Sigmoid colon (tissue), 4 donors: ENCODE data around the gene IAH1.

Experiments
- CTCF ChIP-seq, 4 experiments: fragments of 450-650 bp in 3 of 4; fragments of 200-600 bp in 1 of 4; IDR thresholded peaks; one replicate each; pipeline ENCODE4 v1.5.1; 2016 to 2019; ENCODE audit warnings: antibody characterized with exemption in 4 of 4, mild to moderate bottlenecking in 3 of 4, moderate library complexity in 2 of 4
- POLR2A ChIP-seq, 2 donors: fragments of 450-650 bp; IDR thresholded peaks; one replicate each; pipeline ENCODE4 v1.6.1; 2016; ENCODE audit warnings: antibody characterized with exemption in 2 of 2, mild to moderate bottlenecking in 2 of 2, moderate library complexity in 2 of 2
- POLR2AphosphoS5 ChIP-seq, 4 donors: sonication (generic); formaldehyde crosslinking; IDR thresholded peaks; one replicate each; pipeline ENCODE4 v1.6.1; 2017; ENCODE audit warnings: antibody characterized with exemption in 4 of 4

GRCh38 chr2:9497017-9497416 lies 22.7 kb downstream of the IAH1 start:
- no peak for TF ChIP-seq POLR2A (IDR thresholded peaks at IDR 0.05)
- TF ChIP-seq POLR2AphosphoS5 (IDR thresholded peaks at IDR 0.05), result no peak
- TF ChIP-seq CTCF (IDR thresholded peaks at IDR 0.05), result no peak
